ENCODE data around the gene CAP2.

DNA sequence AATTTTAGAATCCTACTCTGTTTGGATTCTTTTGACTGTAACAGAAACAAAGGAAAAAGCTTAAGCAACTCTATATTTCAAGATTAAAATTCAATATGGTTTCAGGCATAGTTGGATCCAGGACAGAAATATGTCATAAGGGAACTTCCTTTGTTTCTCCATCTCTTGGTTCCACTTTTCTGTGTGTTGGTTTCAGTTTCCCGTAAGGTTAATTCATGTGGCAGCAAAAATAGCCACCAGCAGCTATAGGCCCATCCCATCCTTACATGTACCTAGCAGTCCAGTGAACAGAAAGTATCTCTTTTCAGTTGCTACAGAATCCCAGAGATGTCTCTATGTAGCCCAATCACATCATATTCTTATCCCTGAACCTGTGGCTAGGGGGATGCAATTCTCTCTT, 197.9 kb downstream of the CAP2 start:
- TF ChIP-seq EZH2 (IDR thresholded peaks at IDR 0.05) (no peak), POLR2AphosphoS5 (IDR thresholded peaks at IDR 0.05; ENCODE audit: borderline replicate concordance, low read depth, low read length) (no peak), FOXP2 (optimal IDR thresholded peaks at IDR 0.05; ENCODE audit: control extremely low read depth, extremely low read length, insufficient read depth) (no peak)

Measured in SK-N-MC (cell line).